Fibroblast of mammary gland (primary cell): ENCODE measurements around the gene IQSEC3.
"Not testable (repeated sequence)": the region's sequence is repeated elsewhere in the genome, so short reads cannot be mapped to it uniquely, and the experiment has no call there.

Experiments used
- DNase-seq: peaks from one replicate; pipeline ENCODE4 v3.0.0-alpha.2; 2010; ENCODE audit warnings: low read depth
- H3K4me3 ChIP-seq: 2 replicates; pipeline ENCODE4 v1.5.1; 2011; ENCODE audit warnings: low read depth, mild to moderate bottlenecking, low read length, moderate library complexity; ENCODE audit not compliant: control insufficient read depth
- CTCF ChIP-seq: conservative IDR thresholded peaks from 2 replicates; pipeline ENCODE4 v1.5.1; 2011; ENCODE audit warnings: low read depth, low read length, inconsistent platforms; ENCODE audit not compliant: control insufficient read depth, insufficient read depth

The IQSEC3 gene

GRCh38 chr12:44352-44751 is 22.2 kb upstream of the IQSEC3 start:
- DNase-seq, H3K4me3 ChIP-seq: not testable (repeated sequence)

DNA sequence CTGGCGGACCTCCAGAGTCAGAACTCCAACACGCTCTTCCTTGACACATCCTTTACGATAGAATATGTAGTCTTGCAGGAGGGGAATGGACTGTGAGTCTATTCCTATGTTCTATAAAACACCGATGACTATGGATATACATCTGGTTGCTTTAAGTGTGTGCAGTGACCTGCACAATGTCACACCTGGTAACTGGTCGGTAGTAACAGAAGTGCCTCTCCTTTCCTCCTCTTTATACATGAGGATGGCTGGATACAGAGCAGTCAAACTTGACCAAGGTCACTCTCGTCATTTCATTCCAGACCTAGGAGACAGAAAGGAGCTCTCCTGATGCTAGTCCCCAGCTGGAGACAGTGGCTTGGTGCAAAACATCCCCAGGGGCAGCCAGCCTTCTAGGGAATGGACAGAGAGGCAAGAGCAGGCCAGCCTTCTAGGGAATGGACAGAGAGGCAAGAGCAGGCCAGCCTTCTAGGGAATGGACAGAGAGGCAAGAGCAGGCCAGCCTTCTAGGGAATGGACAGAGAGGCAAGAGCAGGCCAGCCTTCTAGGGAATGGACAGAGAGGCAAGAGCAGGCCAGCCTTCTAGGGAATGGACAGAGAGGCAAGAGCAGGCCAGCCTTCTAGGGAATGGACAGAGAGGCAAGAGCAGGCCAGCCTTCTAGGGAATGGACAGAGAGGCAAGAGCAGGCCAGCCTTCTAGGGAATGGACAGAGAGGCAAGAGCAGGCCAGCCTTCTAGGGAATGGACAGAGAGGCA is 21.2 kb upstream of the IQSEC3 start:
- not testable (repeated sequence) for DNase-seq, H3K4me3 ChIP-seq

GRCh38 chr12:45991-46358 is 20.6 kb upstream of the IQSEC3 start:
- H3K4me3 ChIP-seq, DNase-seq: not testable (repeated sequence)

DNA sequence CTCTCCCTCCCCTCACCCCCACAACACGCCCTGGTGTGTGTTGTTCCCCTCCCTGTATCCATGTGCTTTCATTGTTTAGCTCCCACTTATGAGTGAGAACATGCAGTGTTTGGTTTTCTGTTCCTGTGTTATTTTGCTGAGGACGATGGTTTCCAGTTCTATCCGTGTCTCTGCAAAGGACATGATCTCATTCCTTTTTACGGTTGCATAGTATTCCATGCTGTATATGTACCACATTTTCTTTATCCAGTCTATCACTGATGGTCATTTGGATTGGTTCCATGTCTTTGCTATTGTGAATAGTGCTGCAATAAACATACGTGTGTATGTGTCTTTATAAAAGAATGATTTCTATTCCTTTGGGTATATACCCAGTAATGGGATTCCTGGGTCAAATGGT is 20.0 kb upstream of the IQSEC3 start:
- DNase-seq, H3K4me3 ChIP-seq: not testable (repeated sequence)

DNA sequence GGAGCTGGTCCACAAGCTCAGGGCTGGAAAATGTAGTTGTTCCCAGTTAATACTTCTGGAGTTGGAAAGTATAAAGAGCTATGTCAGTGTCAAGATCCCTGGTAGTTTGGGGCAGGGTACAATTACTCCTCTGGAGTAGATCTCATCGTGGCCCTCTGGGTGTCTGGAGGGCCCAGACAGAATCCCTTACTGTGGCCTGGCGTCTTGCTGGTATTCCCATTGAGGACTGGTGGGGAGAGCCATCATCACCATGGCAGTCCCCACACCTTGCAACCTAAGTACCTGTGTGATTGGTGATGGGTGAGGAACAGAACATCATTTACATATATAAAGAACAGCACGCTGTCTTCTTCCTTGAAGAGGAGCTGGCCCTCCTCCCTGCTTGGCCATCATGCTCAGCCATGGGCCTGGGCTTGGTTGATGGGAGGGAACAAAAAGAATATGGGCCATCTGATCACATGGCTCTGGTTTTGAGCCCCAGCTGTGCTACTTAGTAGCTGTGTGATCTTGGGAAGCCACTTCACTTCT is 18.8 kb upstream of the IQSEC3 start:
- not testable (repeated sequence) for DNase-seq, H3K4me3 ChIP-seq

GRCh38 chr12:49149-49548 is 17.4 kb upstream of the IQSEC3 start:
- not testable (repeated sequence) for DNase-seq, H3K4me3 ChIP-seq

DNA sequence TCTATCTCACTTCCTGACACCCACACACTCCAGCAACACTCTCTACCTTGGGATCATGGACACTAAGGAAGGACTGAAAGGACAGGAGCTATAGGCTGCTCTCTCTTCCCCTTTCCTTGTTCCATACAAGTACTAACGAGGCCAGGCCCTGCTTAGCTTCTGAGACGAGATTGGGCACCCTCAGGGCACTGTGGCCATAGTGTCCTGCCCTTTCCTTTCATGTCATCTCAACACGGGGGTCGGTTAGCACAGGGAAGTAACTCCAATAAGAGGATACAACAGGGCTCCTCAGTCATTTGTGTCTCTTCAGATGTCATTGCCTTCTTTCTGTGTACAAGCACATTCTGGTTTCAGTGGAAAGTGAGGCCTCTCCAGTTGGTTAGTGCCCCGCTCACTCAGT is 15.5 kb upstream of the IQSEC3 start:
- H3K4me3 ChIP-seq, DNase-seq: not testable (repeated sequence)

- not testable (repeated sequence) for DNase-seq, H3K4me3 ChIP-seq
Measured at GRCh38 chr12:51962-52361, 14.6 kb upstream of the IQSEC3 start.

GRCh38 chr12:52902-53734 is 13.4 kb upstream of the IQSEC3 start:
- not testable (repeated sequence) for DNase-seq, H3K4me3 ChIP-seq

DNA sequence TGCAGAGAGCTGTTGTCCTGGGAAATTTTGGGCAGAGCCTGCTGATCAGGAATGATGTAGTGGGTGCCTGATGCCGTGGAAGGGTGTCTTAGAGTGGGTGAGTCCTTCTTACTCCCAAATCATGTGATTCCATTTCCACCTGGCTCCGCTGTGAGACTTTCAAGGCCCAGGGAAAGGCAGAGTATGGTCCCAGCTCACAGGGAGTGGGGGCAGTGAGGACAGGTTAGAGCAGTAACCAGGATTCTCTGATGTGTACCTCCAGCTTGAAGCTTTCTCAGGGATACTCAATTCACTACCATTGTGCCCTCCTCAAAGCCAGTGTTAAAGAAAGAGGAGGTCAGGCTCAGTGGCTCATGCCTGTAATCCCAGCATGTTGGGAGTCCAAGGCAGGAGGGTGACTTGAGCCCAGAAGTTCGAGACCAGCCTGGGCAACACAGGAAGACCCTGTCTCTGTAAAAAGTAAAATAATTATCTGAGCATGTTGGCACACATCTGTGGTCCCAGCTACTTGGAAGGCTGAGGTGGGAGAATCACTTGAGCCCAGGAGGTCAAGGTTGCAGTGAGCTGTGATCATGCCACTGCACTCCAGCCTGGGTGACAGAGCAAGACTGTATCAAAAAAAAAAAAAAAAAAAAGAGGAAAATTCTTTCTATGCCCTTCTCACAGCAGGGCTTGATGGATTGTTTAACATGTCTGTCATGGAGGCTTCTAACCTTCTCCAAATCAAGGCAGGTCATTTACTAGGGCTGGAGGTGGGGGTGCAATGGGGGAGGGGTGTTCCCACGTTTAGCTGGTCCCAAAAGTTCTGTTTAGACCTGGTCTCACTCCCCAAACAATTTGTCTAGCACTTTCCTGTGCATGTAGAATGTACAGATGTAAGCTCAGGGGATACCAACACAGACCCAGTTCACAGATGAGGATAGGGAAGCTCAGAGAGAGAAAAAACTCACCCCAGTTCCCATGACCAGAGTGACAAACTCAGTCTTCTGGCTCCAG is 12.5 kb upstream of the IQSEC3 start:
- DNase-seq = no peak
- no peak overlapping the region for H3K4me3 ChIP-seq
- no peak for TF ChIP-seq CTCF

GRCh38 chr12:54750-55535 is 11.6 kb upstream of the IQSEC3 start:
- TF ChIP-seq CTCF = no peak
- no peak overlapping the region for H3K4me3 ChIP-seq
- DNase-seq = no peak
